Stimulated activated CD8-positive, alpha-beta memory T cell treated with anti-CD3 and anti-CD28 coated beads, Interleukin-4, amount 100 ng/mL, for 1 hour (primary cell): Measurements from ENCODE around the gene LDLRAD4.

Source experiments
- DNase-seq, 2 donors: peaks; one replicate each; pipeline ENCODE4 v3.0.0-alpha.2; 2020; ENCODE audit warnings: low read depth in 2 of 2, low spot score in 1 of 2

LDLRAD4 gene

DNA sequence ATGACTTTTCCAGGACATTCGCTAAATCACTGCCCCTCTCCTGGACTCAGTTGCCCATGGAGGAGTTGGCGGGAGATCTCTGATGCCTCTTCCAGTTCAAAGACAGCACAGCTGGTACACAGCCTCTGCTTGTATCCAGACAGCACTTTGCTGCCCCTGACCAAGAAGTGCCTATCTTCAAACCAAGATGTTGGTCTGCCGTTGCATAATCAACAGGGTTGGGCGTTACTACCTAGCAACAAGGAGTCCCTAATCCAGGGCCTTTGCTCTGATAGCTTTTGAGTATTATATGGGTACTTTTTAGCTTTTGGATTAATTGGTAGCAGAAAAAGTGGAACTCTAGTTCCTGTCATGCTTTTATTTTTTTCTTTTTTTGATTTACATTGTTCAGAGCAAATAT lies 341.2 kb downstream of the LDLRAD4 start:
- no peak for DNase-seq

DNA sequence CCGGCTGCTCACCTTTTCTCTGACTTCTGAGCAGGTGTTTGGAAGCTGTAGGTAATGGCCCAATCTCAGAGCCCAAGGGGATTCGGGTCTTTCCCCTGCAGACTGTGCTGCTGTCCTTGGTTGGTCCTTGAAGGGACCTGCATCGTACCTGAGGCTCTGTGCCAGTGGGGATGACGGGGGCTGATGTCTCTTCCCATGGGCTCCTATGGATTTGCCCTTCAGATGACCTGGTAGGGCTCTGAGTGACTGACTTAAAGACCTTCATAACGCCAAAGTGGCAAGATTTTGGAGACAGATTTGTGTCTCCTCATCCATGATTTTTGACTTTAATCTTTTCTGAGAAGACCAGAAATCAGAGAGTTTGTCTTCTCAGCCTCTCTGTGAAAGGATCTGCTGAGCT lies 341.7 kb downstream of the LDLRAD4 start:
- no peak for DNase-seq

DNA sequence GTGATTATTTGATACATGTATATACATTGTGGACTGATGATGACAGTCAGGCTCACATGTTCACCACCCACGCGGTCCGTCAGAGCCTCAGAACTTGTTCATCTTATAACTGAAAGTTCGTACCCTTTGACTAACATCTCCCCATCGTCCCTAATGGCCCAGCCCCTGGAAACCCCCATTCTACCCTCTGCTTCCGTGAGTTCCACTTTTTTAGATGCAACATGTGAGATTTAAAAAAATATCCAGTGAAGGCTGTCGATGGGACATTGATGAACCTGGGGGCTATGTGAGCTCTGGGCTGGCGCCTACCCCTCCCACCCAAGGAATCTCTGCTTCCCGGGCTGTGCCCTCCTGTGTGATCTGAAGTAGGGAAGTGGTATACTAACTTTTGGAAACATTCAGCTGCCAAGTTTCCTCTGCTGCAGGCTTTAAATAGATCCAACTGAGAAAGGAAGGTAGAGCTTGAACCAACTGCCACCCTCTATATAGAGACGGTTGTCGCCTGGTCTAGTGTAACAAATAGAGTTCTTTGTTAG lies 344.0 kb downstream of the LDLRAD4 start:
- no peak for DNase-seq

DNA sequence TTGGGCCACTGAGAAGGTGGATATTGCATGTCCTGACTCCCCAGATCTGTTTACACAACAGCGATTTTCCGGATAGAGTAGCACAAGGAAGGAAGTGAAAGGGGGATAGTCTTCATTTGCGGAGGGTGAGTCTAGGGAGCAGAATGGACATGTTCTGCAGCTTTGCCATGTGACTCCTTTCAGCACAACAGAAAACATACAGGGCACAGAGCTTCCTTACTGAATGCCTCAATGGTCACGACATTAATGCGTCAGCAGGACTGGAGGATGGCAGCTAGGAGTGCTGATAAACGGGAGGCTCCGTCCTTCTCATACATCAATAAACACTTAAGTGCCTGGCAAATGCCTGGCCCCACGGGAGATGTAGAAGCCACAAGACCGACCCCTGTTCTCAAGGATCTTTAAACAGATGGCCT lies 344.8 kb downstream of the LDLRAD4 start:
- DNase-seq = no peak

DNA sequence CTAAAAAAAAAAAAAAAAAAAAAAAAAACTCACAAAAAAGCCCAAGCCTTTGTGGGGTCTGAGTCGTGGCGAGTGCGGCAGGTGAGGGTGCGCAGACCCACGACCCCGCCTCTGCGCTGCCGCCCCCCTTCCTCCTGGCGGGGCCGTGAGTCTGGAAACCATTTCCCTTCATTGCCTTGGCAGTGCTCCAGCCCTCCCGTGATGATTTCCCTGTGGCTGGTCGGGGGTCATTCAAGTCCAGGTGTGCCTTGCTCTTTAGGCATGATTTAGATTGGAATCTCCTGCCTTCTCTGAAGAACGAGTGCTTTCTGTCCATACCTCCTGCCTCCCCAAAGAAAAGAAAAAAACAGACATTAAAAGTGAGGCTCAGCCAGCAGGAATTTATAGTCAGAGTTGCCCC lies 346.0 kb downstream of the LDLRAD4 start:
- no peak for DNase-seq

DNA sequence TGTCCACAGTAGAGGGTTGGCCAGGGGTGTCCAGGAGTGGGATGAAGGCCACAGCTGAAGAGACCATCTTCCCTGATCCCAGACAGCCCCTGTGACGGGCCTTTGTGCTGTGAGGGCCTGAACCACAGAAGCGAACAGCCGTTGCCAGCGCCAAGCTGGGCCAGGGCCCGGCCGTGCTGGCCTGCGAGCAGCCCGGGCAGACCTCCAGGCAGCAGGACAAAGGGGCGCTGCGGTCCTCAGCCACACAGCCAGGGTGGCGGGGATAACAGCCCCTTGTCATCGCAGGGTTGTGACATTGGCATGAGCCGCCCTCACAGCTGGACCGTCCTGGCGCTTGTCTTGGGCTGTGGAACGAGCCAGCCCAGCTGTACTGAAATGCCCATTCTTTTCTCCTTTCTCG lies 346.7 kb downstream of the LDLRAD4 start:
- no peak for DNase-seq

DNA sequence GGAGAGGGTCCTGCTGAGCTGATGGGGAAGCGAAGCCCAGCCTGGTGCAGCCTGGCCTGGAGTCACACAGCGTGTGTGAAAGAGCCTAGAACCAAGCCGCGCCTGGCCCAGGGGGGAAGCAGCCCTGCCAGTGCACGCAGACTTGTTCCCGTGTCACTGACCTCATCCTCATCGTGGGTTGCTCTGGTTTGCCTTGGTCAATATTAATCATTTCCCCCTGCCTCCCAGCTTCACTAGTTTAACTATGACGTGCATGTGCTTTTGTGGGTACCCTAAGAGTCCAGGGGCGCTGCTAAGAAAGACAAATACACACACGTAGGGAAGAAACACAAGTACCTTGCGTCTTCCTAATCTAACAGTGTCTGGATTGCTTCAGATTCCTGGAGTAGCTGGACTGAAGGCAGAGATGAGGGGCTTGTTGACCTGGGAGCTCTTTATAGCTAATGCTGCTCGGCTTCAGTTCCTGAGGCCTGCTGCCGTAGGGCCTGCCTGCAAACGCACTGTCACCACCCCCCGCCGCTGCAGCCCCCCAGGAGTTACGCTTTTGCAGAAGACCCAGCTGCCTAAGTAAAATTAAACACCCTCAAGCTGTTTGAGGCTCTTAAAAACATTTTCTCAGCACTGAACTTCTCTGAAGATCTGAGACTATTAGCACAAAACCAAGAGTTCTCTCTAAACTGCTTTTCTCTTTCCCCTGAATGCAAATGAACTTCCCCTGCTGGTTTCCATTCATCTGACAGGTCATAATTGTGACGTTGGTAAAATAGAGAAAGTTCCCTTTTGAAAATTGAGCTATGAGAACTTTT lies 348.6 kb downstream of the LDLRAD4 start:
- no peak for DNase-seq

DNA sequence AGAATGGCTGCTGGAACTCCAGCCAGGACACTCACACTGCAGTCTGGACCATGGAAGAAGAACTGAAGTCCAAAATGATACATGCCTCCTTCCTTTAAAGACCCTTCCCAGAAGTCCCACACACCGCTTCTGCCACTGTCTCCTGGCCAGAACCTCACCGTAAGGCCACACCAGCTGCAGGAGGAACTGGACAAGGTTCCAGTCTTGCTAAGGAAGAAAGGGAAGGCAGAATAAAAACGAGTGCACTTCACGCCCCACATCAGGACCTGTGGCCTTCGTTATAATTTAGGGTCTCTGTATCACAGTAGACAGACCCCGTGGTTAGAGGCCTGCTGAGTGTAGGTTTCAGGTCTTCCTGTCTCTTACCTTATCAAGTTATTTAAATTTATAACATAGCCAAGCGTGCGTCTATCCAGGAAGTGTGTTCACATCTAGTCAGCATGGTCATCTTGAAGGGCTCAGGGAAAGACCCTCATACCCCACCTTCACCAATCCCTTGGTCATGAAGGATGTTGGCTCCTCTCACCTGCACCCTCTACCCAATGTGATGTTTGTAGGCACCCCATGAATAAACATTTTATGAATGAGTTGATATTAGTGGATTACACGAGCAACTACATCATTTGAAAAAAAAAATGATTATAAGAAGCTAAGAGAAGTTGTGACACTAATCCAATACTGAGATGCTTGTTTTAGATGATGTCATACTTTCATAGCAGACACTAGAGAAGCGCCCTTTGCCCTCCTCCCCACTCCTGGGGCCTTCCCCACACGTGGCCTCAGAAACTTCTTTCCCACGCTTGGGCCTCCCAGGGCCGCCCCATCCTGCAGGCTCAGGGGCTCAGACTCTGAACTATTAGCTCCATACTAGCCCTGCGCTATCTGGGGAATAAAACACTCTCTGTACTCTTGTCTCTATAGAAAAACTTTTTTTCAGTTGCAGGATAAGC lies 350.2 kb downstream of the LDLRAD4 start:
- DNase-seq = no peak

DNA sequence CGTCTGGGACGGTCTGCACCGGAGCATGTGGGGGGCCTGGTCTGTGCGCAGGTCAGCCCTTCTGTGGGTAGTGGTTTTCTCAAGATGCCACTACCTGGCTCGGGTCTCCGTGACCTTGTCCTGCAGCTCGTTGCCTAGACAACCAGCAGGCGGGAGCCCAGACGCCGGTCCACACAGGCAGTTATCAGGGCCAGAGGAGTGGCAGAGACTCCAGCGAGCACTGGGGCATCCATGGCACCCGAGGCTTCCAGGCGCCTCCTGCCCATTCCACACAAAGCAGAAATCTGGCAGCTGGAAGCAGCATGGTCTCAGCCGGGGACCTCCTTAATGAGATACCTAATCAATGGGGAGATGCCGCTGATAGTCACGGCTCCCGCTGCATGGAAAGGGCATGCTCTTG lies 351.7 kb downstream of the LDLRAD4 start:
- DNase-seq = no peak

DNA sequence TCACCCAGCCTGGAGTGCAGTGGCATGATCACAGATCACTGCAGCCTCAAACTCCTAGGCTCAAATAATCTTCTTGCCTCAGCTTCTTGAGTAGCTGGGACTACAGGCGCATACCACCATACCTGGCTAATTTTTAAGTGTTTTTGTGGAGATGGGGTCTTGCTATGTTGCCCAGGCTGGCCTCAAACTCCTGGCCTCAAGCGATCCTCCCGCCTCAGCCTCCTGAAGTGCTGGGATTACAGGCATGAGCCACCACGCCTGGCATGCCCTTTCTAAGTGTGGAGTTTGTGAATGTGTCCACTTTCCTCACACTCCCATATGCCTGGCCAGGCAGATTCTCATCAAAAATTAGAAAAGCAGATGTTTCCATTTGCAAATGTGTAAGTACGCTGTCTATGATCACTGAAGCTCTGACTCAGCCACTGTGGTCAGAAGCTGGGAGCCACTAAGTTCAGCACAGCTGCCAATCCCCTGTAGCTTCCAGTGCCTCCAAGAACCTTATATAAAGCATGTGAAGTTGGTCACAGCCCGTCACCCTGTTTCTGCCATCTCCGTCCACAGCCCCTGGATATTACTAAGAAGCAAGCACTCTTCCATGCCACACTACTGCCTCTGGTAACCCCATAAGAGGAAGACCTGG lies 352.4 kb downstream of the LDLRAD4 start:
- DNase-seq = no peak

DNA sequence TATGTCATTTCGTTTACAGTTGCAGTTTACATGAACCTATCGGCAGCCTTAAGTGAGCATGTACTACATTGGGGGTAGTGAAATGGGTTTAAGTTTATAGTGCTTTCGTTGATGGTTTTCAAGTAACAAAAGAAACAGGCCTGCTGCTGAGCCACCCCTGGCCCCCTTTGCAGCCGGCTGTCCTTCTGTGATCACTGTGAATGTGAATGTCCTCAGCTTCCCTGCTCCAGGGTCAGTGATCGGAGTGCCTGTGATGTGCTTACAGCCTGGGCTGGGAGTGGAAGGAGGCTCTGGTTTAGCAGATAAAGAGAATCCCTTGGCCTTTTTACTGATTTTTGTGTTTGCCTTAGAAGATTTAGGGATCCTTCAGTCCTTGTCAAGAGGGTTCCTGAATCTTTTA lies 353.6 kb downstream of the LDLRAD4 start:
- no peak for DNase-seq

DNA sequence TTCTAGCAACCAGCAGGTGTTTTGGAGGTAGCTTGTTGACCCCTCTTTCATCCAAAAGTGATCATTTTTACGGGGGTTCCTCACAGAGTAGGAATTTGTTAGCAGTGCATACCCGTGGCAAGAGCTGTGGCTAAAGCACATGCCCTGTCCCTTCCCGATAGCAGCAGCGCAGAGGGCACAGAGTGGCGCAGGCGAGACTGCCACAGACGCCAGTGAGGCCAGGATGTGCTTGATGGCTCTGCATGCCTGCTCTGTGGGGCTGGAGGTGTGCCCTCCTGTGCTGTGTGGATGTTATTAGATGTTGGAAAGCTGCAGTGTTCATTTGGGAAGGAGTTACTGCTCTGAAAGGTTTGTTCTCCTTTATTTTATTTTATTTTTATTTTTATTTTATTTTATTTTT lies 354.2 kb downstream of the LDLRAD4 start:
- DNase-seq = no peak

DNA sequence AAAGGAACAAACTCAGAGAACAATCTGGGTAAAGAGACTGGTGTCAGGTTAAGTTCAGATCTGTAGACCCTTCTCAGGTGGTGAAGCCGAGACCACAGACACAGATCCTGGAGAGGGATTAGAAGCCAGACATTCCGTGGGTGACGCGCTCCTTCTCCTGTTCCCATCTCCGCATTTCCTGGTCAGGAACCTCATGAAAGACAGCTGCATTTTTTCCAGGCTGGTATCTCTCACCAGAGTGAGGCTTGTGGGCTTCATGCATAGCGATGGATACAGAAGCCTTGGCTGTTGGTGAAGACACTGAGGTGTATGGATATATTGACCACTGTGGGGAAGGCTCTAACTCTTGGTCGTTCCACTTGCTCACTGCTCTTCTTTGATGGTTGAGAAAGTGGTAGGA lies 355.2 kb downstream of the LDLRAD4 start:
- no peak for DNase-seq

DNA sequence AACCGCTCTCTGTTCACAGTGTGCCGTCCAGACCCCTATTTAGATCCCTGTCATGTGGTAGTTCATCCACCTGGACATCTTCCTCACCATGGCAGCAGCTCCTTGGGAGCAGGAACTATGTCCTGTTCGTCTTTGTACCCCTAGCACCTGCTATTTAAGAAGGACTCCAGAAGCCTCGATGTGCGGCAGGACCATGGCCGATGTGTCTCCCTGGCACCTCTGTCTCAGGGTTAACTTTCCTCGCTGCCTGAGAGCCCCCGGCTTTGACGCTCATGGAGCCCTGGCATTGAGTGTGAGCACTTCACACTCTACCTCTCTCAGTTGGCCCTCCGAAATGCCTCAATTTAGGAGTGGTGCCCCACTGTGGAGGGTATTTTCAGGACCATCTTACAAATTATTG lies 355.8 kb downstream of the LDLRAD4 start:
- no peak for DNase-seq

DNA sequence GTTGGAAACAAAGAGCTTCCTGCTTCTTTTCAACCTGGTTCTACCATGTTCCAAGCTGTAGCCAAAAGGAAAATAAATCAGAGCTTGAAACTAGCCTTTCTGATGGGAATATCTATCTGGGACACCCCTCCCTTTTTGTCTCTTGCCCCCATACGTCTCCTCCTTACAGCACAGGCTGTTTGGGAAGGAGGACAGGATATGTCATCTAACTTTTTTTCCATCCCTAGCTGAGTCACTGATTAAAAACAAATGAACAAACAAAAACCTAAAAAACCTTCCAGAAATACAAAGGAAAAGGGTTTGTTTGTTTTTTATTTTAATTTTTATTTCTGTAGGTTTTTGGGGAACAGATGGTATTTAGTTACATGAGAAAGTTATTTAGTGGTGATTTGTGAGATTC lies 356.2 kb downstream of the LDLRAD4 start:
- DNase-seq = no peak

DNA sequence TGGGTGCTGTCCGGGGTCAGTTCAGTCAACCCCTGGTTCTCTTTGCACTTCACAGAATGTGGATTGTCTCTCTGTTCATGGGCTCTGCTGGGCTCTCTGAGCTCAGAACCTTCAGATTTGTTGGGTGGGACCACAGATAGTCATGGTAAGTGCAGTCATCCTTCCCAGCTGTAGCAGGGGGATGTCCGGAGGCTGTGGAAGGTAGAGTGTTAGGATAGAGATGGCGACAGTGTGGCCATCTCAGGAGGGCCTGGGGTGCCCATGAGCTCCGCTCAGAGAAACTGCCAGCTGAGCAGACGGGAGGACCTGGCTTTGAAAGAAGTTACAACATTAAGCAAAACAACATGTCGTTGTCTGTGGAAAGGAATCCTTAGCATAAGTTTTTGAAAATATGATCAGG lies 358.0 kb downstream of the LDLRAD4 start:
- DNase-seq = no peak

DNA sequence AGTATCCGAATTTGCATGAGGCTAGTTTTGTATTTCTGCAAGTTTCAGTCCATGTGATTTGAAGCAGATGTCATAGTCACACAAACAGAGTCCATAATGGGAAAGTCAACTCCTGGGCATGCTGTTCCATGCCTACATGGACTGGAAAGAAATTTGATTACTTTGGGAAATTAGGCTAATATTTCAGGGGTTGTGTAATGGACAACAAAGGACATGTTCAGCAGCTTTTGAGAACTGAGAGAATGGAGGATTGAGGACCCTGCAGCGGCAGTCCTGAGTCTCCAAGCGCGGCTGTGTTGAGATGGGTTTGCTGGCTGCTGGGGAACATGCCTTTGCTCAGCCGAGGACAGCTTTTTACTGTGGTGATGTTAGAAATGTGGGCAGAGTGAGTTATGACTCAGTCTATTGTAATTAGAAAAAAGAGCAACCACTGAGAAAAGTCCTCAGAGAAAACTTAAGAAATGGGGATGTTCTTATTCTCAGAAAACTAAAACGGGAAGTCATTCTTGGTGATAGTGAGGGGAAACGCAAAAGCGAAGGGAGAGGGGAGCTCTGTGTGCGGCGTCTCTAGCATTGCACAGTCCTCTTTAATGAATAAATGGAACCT lies 358.6 kb downstream of the LDLRAD4 start:
- DNase-seq = peak in 1 of 2 donors; percentile 8

DNA sequence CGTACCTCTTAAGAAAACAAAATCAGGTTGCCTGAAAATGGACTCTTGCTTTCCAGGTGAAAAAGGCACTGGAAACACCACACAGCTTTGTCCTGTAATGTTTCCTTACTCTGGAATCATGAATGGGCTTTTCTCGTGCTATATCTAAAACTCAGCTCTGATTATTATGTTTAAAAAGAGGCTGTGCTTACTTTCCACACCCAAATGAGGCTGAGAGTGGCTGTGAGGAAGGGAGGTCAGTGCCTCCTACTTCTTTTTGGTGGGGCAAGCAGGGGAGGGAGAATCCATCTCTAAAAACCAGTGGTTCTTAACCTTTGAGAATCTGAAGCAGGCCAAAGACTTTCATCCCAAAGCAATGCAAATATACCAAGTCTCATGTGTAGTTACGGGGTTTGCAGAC lies 359.2 kb downstream of the LDLRAD4 start:
- DNase-seq = no peak

DNA sequence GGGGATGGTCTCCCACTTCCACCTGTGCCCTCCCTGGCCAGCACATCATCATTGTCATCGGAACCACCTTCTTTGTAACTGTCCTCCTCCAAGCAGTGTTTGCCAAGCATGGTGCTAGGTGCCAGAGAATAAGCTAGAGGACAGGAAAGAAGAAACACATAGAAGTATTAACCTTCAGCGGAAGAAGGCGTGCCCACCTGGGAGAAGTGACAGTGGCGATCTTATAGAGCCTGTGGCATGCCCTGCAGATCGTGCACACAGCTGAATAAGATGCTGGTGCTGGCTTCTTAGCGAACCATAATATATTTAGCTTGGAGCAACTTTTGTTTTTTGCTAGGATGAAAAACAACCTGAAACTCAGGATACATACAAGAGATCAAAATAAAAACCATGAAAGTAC lies 359.8 kb downstream of the LDLRAD4 start:
- no peak for DNase-seq

DNA sequence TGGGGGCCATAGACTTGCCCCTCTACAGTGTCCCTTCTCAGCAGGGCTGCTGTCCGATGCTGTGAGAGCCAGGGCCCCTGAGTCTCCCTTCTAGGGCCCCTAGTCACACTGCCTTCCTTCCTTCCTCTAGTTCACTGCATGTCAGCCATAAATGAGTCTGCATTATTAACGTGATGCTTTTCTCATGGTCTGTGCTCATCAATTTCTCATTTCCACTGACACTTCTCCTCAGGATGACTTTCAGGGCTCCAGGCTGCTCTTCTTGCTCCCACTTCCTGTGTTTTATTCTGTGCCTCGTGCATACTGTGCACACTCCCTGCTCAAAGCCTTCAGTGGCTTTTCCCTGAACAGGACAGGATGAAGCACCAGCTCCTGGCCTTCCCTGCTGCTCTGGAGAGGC lies 361.3 kb downstream of the LDLRAD4 start:
- no peak for DNase-seq

DNA sequence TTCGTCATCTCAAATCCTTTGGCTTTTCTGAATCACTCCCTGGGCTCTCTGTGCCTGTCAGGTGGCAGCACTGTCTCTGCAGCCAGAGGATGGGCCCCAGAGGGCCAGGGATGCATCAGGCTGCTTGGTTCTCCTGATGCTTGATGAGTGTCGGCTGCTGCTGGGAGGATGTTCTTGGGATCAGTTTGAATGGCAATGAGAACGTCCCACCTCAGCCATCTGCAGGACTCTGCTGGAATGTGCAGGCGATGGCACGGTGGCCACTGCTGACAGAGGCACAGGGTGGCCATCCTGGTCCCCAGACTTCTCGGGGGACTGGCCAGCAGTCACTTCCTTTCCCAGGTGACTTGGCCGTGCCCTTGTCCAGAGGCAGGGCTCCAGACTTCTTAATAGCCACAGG lies 361.8 kb downstream of the LDLRAD4 start:
- DNase-seq = no peak
